Stimulated activated CD4-positive, alpha-beta T cell treated with anti-CD3 and anti-CD28 coated beads, TNF-alpha, amount 100 ng/mL, for 4 hours (primary cell): ENCODE data around the gene PPFIBP1.
"Not testable (repeated sequence)": the region's sequence is repeated elsewhere in the genome, so short reads cannot be mapped to it uniquely, and the experiment has no call there.

ENCODE experiments used
- DNase-seq, 3 experiments: peaks; one replicate each; pipeline ENCODE4 v3.0.0-alpha.2; 2020; ENCODE audit warnings: low read depth in 3 of 3

The PPFIBP1 gene

GRCh38 chr12:27591698-27592097 is 67.7 kb downstream of the PPFIBP1 start:
- DNase-seq = not testable (repeated sequence)

DNA sequence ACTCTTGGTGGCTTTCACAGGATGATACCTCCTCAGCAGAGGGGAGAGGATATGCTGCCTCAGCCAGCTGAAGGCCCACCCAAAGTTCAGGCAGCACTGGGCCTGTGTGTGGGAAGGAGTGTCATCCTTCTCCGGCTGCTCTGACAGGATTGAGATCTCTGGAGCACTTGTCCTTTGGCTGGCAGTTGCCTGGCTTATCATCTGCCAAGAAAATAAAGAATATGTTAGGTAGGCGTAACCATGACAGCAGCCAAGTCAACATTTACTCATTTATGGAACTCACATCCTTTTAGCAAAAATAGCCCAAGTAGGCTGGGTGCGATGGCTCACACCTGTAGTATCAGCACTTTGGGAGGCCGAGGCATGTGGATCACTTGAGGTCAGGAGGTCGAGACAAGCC is 68.5 kb downstream of the PPFIBP1 start:
- no peak for DNase-seq

DNA sequence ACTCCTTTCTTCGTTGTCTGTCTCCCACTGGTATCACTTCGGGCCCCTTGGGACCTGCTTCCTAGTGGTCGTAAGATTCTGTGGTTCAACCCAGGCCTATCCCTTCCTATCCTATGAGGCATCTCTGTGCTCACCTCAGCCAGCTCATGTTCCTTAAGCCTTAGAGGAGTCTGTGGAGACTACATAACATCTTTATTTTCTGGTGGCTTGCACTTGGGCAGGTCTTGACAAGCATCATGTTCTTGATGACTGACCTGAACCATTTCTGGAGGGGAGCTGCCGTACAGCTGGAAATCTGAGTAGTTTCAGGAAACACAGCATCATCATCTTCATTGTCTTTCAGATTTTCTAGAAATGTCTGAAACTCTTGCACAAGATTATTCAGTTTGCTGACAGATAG is 69.3 kb downstream of the PPFIBP1 start:
- no peak for DNase-seq

- no peak for DNase-seq
Observed at GRCh38 chr12:27595231-27595642, 71.2 kb downstream of the PPFIBP1 start.

DNA sequence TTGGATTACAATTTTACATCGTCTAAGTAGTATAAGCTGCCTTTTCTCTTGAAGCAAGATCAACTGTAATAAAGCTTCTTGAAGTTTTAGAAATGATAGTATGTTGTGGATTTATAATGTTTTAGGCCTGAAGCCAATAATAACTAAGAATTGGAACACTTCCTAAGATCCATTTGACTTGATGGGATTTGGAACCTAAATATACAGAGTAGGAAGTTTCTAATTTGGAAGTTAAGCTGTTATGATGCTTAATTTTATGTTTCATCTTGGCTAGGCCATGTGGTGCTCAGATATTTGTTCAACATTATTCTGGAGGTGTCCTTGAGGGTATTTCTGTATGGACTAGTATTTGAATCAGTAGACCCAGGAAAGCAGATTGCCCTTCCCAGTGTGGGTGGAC is 74.9 kb downstream of the PPFIBP1 start:
- not testable (repeated sequence) for DNase-seq

GRCh38 chr12:27601056-27601828 is 77.2 kb downstream of the PPFIBP1 start:
- not testable (repeated sequence) for DNase-seq

- no peak for DNase-seq
Observed at GRCh38 chr12:27602516-27602915, 78.5 kb downstream of the PPFIBP1 start.

DNA sequence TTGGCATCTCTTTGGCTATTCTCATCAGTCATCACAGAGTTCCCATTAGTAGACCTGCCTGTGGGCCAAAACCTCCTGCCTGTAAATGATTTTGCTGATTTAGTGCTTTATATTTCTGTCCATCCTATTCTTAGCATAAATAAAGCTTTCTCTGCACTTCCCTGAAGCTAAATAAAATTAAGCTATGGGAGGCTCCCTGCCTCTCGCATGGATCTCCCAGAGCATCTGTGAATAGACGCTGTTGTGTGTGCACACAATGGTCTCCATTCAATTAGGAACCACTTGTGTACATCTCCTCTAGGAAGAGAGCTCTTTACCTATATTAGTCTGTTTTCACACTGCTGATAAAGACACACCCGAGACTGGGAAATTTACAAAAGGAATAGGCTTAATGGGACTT is 80.4 kb downstream of the PPFIBP1 start:
- no peak for DNase-seq

- no peak for DNase-seq
Observed at GRCh38 chr12:27606986-27607385, 83.0 kb downstream of the PPFIBP1 start.

DNA sequence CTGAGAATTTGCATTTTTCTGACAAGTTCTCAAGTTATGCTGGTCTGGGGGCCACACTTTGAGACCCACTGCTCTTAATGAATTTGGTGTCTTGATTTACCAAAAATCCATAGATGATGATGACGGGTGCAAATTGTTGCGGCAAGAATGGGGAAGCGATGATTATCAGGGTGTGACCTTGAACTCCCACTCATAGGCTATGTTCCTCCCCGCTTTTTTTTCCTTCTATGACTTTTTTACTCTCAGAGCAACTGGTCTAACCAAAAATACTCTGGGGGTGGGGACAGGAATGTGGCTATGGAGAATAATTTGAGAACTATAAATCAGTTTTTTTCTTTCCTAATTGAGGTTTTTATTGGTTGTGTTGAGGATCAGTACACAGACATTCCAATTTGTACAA is 83.6 kb downstream of the PPFIBP1 start:
- no peak for DNase-seq

DNA sequence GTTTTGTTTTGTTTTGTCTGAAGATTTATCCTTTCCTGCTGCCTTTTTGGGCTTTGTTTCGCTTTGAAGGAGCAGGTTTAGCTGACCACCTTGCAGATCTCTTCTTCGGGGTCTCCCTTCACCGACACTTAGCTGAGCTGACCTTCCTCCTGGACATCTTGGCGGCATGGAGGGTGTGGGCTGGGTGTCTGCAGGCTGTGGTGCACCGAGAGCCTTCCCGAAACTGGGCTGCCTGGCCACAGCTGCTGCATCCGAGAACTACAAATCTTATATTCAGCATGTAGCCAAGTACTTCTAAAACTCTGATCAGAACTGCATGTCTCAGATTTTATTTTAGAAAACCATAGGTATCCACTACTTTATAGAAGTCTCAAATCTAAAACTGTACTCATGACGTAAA is 84.9 kb downstream of the PPFIBP1 start:
- DNase-seq = no peak

GRCh38 chr12:27610374-27610773 is 86.4 kb downstream of the PPFIBP1 start:
- DNase-seq = no peak

DNA sequence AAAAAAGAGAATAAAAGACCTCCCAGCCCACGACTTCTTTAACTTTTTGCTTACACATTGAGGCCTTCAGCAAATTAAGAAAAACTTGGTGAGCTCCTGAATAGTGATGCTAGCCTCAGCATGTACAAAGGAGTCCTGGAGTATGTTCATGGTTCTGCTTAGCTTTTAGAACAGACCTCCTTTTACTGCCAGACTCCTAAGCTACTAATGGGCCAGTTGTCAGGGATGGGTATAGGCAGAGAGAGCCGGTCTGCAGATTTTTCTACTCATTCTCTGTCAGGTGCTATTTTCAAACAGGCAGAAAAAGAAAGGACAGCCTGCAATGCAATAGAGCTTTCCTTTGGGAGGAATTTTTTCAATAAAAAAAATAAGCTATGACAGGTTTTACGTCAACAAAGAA is 90.4 kb downstream of the PPFIBP1 start:
- no peak for DNase-seq

GRCh38 chr12:27614866-27615265 is 90.9 kb downstream of the PPFIBP1 start:
- DNase-seq = no peak

DNA sequence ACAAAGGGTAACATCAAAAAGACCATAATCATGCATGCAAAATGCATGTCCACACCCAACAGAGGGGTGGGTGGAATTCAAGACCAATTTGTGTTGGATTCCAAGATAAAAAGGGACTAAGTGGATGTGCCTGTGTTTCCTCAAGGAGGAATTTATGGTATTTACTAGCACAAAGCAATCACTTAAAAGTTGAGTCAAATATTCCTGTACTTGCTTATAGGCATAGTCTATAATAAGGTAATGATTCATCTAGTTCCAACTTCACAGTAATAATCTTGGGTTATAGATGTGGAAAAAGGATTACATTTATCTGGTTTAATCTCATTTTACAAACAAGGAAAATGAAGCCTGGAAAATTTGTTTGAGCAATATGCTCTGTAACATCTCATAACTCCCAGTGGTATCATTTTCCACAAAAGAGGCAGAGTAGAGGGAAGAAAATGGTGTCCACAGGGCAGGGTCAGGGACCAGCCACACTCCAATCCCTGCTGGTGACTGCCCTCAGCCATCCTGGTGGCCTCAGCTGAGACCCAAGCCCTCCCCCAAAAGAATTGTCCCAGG is 91.4 kb downstream of the PPFIBP1 start:
- no peak for DNase-seq

DNA sequence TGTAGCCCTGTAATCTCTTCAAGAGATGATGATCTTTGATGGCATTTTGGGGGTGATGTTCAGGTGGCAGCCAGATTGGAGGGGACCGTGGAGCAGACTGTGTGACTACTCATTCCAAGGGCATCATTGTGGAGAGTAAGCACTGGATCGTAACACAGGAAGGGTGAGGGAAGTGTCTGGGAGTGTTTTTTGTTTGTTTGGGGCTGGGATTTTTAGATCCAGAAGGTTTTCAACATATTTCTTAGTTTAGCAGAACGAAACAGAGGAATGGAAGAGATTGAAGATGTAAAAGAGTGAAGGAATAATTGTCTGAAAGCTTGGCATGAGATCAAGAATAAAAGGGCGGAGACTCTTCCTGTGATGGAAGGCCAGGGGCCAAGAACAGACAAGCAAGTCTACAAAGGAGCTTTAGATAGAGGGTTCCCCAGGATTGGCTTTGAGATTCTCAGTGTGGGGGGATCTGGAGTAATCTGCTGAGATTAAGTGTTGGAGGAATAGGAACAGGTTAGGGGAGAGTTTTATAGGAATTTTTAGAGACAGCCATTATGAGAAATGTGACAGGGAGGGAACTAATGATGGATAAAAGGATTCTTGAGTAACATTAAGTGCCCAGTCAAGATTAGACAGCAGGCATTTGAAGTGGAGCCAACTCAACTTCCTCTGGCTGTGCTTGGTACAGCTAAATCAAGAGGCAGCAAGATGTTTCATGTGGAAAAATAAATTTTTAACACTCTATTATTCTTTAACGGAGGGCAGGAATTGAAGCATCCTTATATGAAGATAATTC is 92.5 kb downstream of the PPFIBP1 start:
- DNase-seq = no peak

DNA sequence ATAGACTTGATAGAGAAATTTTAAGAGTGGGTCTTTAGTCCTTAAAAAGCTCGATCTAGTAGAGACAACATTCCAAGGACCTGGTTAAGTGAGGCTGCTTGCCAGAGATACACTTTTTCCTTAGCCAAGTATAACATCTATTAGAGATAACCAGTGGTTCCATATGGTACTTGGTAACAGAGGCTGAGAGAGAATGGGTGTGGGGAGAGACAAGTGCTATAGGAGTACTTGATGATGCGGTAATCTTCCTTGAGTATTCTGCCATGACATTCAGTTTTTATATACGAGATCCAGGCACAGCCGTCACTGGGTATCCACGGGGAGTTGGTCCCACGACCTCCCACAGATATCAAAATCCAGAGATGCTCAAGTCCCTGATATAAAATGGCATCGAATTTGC is 94.8 kb downstream of the PPFIBP1 start:
- no peak for DNase-seq

- no peak for DNase-seq
Observed at GRCh38 chr12:27619308-27619707, 95.3 kb downstream of the PPFIBP1 start.

DNA sequence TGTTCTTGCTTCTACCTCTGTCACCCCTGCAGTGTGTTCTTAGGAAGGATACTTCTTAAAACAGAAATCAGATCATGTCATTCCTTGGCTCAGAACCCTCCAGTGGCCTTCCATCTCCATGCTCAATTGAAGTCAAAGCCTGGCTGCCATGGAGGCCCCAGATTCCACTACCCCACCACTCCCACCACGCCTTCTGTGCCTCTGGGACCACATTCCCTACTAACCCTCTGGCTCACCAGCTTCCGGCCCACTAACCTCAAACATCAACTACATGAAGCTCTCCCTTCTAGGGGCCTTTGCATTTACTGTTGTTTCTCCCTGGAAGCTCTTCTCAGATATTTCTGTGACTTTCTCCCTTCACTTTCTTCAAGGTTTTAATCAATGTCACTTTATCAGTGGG is 96.1 kb downstream of the PPFIBP1 start:
- no peak for DNase-seq

GRCh38 chr12:27622436-27623195 is 98.6 kb downstream of the PPFIBP1 start:
- no peak for DNase-seq

GRCh38 chr12:27623645-27624044 is 99.6 kb downstream of the PPFIBP1 start:
- DNase-seq = no peak

- no peak for DNase-seq
Observed at GRCh38 chr12:27624586-27624985, 100.6 kb downstream of the PPFIBP1 start.
